ENCODE data around the gene NKX6-2.
"Not testable (repeated sequence)": the region's sequence is repeated elsewhere in the genome, so short reads cannot be mapped to it uniquely, and the experiment has no call there.

The NKX6-2 gene

DNA sequence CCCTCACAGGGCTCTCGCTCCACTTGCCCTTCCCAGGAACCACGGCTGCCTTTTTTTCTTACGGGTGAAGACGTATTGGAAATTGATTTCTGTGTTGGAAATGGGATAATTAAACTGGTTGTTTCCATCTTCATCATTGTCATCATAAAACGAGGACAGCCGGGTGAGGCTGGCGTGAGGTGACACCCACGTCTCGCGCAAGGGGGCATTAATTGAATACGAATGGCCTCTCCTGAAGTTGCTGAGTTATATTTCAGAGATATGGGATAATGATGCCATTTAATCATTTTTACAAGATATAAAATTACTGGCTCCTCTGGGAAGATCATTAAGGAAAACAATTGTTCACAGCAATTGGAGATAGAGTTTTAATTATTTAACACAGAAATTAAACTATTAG, 18.3 kb upstream of the NKX6-2 start:
- H3K4me3 ChIP-seq (ENCODE audit: low read depth in 1 of 2, low read length in 2 of 2) = no peak overlapping the region
- H3K9me3 ChIP-seq (ENCODE audit: control insufficient read depth in 1 of 2, low read length in 2 of 2) = peaks cover 0 to 6% of the 10 kb centered on the region in 2 donors
- no peaks in the 10 kb centered on the region for H3K27me3 ChIP-seq (ENCODE audit: low read depth, low read length)
- no peaks in the 10 kb centered on the region for H3K4me1 ChIP-seq (ENCODE audit: control insufficient read depth in 1 of 2, insufficient read depth in 2 of 2, low read length in 2 of 2)
- no peak overlapping the region for H3K27ac ChIP-seq (ENCODE audit: low read length)
- H3K36me3 ChIP-seq (ENCODE audit: control insufficient read depth in 1 of 2, insufficient read depth in 2 of 2, low read length in 2 of 2) = no peaks in the 10 kb centered on the region

DNA sequence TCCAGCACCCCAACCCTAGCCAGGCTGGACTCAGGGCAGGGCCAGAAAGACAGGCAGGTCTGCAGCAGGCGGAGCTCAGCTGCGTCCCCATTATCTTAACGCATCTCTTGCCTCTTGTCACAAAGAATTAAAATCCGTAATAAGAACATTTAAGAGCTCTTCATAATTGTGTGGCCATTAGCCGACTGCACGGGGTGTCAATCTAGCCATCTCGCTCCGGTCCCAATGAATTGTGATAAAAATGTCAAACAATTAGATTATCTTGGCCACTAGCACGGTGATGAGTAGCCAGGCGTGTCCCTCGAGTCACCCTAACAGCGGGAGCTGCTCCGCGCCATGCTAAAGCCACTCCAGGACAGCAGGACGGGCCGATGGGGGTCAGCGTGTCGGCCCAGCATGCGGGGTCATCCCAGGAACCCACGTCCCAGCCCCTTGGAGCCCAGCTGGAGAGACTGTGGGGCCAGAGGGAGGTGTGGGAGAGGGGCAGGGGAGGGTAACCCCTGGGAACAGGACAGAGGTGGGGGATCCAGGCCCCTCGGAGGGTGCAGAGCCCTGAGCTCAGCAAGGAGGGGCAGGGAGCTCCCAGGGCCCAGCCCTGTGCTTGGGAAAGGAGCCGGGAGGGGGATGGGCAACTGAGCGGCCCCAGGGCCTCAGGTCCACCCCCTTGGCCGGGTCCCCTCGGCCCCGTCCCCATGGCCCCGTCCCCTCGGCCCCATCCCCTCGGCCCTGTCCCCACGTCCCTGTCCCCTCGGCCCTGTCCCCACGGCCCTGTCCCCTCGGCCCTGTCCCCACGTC, 17.7 kb upstream of the NKX6-2 start:
- H3K4me3 ChIP-seq (ENCODE audit: low read depth in 1 of 2, low read length in 2 of 2) = no peak overlapping the region
- peaks cover 0 to 6% of the 10 kb centered on the region in 2 donors for H3K9me3 ChIP-seq (ENCODE audit: control insufficient read depth in 1 of 2, low read length in 2 of 2)
- no peaks in the 10 kb centered on the region for H3K4me1 ChIP-seq (ENCODE audit: control insufficient read depth in 1 of 2, insufficient read depth in 2 of 2, low read length in 2 of 2)
- H3K27me3 ChIP-seq (ENCODE audit: low read depth, low read length) = no peaks in the 10 kb centered on the region
- no peak overlapping the region for H3K27ac ChIP-seq (ENCODE audit: low read length)
- no peaks in the 10 kb centered on the region for H3K36me3 ChIP-seq (ENCODE audit: control insufficient read depth in 1 of 2, insufficient read depth in 2 of 2, low read length in 2 of 2)

DNA sequence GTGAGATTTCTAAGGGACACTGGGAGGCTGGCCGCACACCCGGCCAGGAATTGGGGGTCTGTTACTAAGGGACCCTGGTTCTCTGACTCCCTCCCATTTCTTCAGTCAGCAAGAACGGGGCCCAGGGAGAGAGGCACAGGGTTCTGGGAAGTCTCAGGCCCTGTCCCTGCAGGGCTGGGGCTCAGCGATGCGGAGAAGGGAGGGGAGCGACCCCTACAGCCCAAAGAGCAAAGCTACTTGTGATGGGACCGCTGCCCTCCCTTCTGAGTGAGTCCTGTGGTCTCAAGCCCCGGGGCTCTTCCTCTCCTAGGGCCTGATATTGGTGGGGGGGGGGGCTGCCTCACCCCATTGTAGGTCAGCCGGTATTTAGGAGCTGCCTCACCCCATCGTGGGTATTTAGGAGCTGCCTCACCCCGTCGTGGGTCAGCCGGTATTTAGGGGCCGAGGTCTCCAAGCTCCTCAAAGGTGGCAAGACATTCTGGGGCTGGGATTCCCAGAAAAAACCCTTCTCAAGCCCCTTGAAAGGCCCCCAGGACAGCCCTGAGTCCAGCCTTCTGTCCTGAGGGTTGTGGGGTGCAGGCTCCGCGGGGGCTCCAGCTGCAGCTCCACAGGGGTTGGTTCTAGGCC, 16.9 kb upstream of the NKX6-2 start:
- Histone ChIP-seq H3K4me3 (ENCODE audit: low read depth in 1 of 2, low read length in 2 of 2) (no peak overlapping the region), H3K27me3 (ENCODE audit: low read depth, low read length) (no peaks in the 10 kb centered on the region), H3K27ac (ENCODE audit: low read length) (no peak overlapping the region), H3K4me1 (ENCODE audit: control insufficient read depth in 1 of 2, insufficient read depth in 2 of 2, low read length in 2 of 2) (no peaks in the 10 kb centered on the region), H3K9me3 (ENCODE audit: control insufficient read depth in 1 of 2, low read length in 2 of 2) (peaks cover 0 to 6% of the 10 kb centered on the region in 2 donors), H3K36me3 (ENCODE audit: control insufficient read depth in 1 of 2, insufficient read depth in 2 of 2, low read length in 2 of 2) (no peaks in the 10 kb centered on the region)

DNA sequence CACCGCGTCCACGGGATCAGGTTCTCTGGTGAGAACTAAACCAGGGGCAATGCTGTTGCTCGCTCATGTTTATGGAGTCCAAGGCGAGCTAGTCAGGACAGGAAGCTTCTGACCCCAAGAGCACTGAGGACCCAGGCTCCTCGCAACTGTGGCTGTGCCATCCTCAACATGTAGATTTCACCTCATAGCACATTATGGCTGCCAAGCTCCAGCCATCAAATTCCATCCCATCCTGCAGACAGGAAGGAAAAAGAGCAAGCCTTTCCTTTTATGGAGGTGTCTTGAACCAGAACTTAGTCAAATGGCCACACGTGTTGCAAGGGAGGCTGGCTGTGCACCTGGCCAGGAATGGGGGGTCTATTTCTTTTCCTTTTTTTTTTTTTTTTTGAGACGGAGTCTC, 16.1 kb upstream of the NKX6-2 start:
- no peaks in the 10 kb centered on the region for H3K4me1 ChIP-seq (ENCODE audit: control insufficient read depth in 1 of 2, insufficient read depth in 2 of 2, low read length in 2 of 2)
- H3K27ac ChIP-seq (ENCODE audit: low read length) = no peak overlapping the region
- no peaks in the 10 kb centered on the region for H3K27me3 ChIP-seq (ENCODE audit: low read depth, low read length)
- H3K9me3 ChIP-seq (ENCODE audit: control insufficient read depth in 1 of 2, low read length in 2 of 2) = peaks cover 0 to 6% of the 10 kb centered on the region in 2 donors
- no peak overlapping the region for H3K4me3 ChIP-seq (ENCODE audit: low read depth in 1 of 2, low read length in 2 of 2)
- H3K36me3 ChIP-seq (ENCODE audit: control insufficient read depth in 1 of 2, insufficient read depth in 2 of 2, low read length in 2 of 2) = no peaks in the 10 kb centered on the region

DNA sequence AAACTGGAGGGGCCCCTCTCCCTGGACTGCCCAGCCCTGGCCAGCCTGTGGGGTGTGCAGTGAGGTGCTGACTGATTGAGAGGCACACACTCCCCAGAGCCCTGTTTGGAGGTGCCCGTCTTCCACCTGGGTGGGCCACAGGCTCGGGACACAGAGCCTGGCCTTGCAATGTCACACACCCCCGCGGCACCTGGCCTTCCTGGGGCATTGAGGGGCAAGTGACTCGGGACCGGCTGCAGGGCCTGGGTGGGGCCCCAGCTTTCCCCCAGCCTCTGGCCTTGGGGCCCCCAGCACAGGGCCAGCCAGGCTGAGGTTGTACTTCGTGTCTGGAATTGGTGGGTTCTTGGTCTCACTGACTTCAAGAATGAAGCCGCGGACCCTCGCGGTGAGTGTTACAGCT, 13.9 kb upstream of the NKX6-2 start:
- no peaks in the 10 kb centered on the region for H3K27me3 ChIP-seq (ENCODE audit: low read depth, low read length)
- no peak overlapping the region for H3K4me3 ChIP-seq (ENCODE audit: low read depth in 1 of 2, low read length in 2 of 2)
- peaks cover 0 to 6% of the 10 kb centered on the region in 2 donors for H3K9me3 ChIP-seq (ENCODE audit: control insufficient read depth in 1 of 2, low read length in 2 of 2)
- no peaks in the 10 kb centered on the region for H3K36me3 ChIP-seq (ENCODE audit: control insufficient read depth in 1 of 2, insufficient read depth in 2 of 2, low read length in 2 of 2)
- no peaks in the 10 kb centered on the region for H3K4me1 ChIP-seq (ENCODE audit: control insufficient read depth in 1 of 2, insufficient read depth in 2 of 2, low read length in 2 of 2)
- H3K27ac ChIP-seq (ENCODE audit: low read length) = no peak overlapping the region

DNA sequence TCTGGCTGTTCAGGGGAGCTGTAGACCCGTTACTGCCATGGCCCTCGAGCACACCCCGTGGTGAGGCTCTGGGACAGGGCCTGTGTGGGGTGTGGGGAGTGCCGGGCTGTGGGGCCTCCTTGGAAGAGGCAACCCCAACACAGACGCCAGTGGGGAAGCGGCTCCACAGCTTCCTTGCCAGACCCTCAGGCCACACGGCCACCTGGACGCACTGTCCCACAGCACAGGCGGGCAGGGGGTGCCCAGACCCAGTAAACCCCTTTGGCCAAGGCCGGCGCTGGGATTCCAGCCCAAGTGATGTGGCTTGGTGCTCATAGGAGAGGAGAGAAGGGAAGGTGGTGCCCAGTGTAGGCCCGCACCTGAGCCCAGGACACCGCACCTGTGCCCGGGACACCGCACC, 12.9 kb upstream of the NKX6-2 start:
- no peak overlapping the region for H3K4me3 ChIP-seq (ENCODE audit: low read depth in 1 of 2, low read length in 2 of 2)
- no peak overlapping the region for H3K27ac ChIP-seq (ENCODE audit: low read length)
- no peaks in the 10 kb centered on the region for H3K27me3 ChIP-seq (ENCODE audit: low read depth, low read length)
- H3K9me3 ChIP-seq (ENCODE audit: control insufficient read depth in 1 of 2, low read length in 2 of 2) = peaks cover 0 to 6% of the 10 kb centered on the region in 2 donors
- no peaks in the 10 kb centered on the region for H3K36me3 ChIP-seq (ENCODE audit: control insufficient read depth in 1 of 2, insufficient read depth in 2 of 2, low read length in 2 of 2)
- no peaks in the 10 kb centered on the region for H3K4me1 ChIP-seq (ENCODE audit: control insufficient read depth in 1 of 2, insufficient read depth in 2 of 2, low read length in 2 of 2)

DNA sequence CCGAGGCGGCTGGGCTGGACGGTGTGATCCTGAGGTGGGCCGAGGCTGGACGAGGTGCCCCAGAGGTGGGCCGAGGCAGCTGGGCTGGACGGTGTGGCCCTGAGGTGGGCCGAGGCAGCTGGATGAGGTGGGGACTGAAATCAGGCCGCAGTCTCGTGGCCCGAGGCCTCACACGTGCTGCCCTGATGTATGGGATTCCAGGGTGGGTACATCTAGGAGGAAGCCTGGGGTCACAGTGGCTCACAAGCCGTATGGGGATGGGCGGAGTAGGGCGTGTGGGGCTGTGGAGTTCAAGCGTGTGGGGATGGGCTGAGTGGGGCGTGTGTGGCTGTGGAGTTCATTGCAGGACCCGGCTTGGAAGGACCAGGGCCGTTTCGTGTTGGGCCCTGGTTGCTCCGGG, 12.5 kb upstream of the NKX6-2 start:
- H3K27ac ChIP-seq (ENCODE audit: low read length) = no peak overlapping the region
- no peaks in the 10 kb centered on the region for H3K36me3 ChIP-seq (ENCODE audit: control insufficient read depth in 1 of 2, insufficient read depth in 2 of 2, low read length in 2 of 2)
- no peak overlapping the region for H3K4me3 ChIP-seq (ENCODE audit: low read depth in 1 of 2, low read length in 2 of 2)
- no peaks in the 10 kb centered on the region for H3K27me3 ChIP-seq (ENCODE audit: low read depth, low read length)
- H3K9me3 ChIP-seq (ENCODE audit: control insufficient read depth in 1 of 2, low read length in 2 of 2) = peaks cover 0 to 6% of the 10 kb centered on the region in 2 donors
- no peaks in the 10 kb centered on the region for H3K4me1 ChIP-seq (ENCODE audit: control insufficient read depth in 1 of 2, insufficient read depth in 2 of 2, low read length in 2 of 2)

DNA sequence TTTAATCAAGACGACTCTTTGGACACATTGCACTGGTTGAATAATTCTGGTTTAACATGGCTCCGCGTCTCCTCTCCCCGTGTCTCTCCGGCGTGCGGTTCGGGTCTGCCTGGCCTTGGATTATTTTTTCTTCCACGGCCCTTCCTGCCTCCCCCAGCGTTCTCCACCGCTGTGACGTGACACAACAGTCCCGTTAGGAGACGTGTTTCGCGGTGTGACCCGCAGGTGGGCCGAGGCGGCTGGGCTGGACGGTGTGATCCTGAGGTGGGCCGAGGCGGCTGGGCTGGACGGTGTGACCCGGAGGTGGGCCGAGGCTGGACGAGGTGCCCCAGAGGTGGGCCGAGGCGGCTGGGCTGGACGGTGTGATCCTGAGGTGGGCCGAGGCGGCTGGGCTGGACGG, 12.0 kb upstream of the NKX6-2 start:
- not testable (repeated sequence) for H3K27me3 ChIP-seq (ENCODE audit: low read depth, low read length); H3K9me3 ChIP-seq (ENCODE audit: control insufficient read depth in 1 of 2, low read length in 2 of 2); H3K27ac ChIP-seq (ENCODE audit: low read length); H3K4me1 ChIP-seq (ENCODE audit: control insufficient read depth in 1 of 2, insufficient read depth in 2 of 2, low read length in 2 of 2); H3K4me3 ChIP-seq (ENCODE audit: low read depth in 1 of 2, low read length in 2 of 2); H3K36me3 ChIP-seq (ENCODE audit: control insufficient read depth in 1 of 2, insufficient read depth in 2 of 2, low read length in 2 of 2)

DNA sequence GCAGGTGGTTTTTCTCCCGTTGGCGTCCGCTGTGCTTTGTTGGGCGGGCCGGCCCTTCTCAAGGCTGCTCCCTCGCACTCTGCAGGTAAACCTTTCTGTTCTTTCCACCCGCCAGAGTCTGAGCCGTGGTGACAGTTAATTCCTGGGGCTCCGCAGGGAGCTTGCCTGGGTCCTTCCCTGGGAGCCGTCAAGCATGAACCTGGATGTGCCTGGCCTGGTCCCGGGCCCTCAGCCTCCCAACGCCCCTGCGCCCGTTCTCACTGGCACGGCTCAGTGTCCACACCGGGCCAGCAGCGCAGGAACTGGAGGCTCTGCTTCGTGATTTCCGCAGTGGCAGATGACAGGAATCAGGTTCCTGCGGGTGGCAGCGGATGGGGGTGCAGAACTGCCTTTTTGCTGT, 10.9 kb upstream of the NKX6-2 start:
- no peaks in the 10 kb centered on the region for H3K4me1 ChIP-seq (ENCODE audit: control insufficient read depth in 1 of 2, insufficient read depth in 2 of 2, low read length in 2 of 2)
- peaks cover 0 to 1% of the 10 kb centered on the region in 2 donors for H3K9me3 ChIP-seq (ENCODE audit: control insufficient read depth in 1 of 2, low read length in 2 of 2)
- H3K36me3 ChIP-seq (ENCODE audit: control insufficient read depth in 1 of 2, insufficient read depth in 2 of 2, low read length in 2 of 2) = no peaks in the 10 kb centered on the region
- H3K4me3 ChIP-seq (ENCODE audit: low read depth in 1 of 2, low read length in 2 of 2) = no peak overlapping the region
- H3K27me3 ChIP-seq (ENCODE audit: low read depth, low read length) = no peaks in the 10 kb centered on the region
- H3K27ac ChIP-seq (ENCODE audit: low read length) = no peak overlapping the region

DNA sequence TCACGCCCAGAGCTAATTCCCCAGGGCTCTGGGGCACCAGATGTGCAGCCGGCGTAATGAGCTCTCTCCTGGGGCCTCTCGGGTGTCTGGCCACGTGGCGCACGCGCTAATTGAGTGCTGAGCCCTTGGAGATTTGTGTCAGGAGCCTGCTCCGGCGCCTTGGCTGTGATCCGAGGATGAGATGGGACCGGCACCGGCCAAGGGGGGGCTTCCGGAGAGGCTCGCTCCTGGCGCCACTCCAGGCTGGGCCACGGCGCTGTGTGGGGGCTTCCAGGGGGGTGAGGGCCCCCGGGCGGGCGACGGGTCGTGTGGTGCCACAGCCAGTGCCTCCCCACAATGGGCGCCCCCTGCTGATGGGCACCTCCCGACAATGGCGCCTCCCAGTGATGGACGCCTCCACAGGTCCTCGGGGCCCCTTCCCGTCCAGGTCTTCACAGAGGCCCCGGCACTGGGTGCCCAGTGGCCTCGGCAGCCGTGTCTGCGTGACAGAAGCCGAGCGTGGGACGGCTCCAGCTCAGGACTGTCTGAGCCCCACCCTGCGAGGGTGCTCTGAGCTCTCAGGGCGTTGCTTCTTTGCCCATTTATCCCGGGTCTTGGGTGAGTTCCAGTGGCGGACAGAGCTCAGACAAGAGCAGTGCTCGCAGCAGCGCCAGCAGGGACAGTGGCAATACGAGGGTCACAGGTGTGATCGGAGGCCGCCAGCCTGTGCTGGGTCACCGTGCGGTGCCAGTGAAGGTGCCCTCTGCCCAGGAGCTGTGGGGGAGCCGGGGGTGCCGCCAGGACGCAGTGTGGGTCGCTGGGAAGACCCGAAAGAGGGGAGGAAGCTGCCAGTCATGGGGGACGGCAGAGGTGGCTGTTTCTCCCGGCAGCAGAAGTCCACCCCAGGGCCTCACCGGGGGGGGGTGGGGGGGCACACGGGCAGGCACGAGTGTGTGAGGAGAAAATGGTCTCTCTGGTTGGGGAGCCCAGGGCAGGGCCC, 8.2 kb upstream of the NKX6-2 start:
- Histone ChIP-seq H3K27me3 (ENCODE audit: low read depth, low read length) (peaks cover 5% of the 10 kb centered on the region), H3K9me3 (ENCODE audit: control insufficient read depth in 1 of 2, low read length in 2 of 2) (no peaks in the 10 kb centered on the region), H3K4me1 (ENCODE audit: control insufficient read depth in 1 of 2, insufficient read depth in 2 of 2, low read length in 2 of 2) (no peaks in the 10 kb centered on the region), H3K4me3 (ENCODE audit: low read depth in 1 of 2, low read length in 2 of 2) (no peak overlapping the region), H3K36me3 (ENCODE audit: control insufficient read depth in 1 of 2, insufficient read depth in 2 of 2, low read length in 2 of 2) (no peaks in the 10 kb centered on the region), H3K27ac (ENCODE audit: low read length) (no peak overlapping the region)

DNA sequence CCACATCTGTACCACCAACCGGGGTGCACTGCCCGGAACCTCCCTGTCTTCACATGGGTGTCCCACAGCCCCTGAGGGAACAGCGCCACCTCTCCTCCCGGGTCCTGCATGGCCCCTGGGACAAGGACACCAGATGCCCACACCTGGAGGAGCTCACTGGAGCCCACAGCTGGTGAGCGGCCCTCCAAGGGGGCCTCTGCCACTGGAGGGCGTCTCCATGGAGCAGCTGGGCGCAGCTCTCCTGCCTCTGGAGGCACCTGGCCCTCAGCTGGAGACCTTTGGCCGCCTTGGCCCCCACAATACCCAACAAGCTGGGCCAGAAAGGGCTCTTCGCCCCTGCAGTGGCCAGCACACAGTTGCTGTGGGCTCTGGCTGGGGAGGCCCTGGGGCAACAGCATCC, 7.3 kb upstream of the NKX6-2 start:
- H3K36me3 ChIP-seq (ENCODE audit: control insufficient read depth in 1 of 2, insufficient read depth in 2 of 2, low read length in 2 of 2) = no peaks in the 10 kb centered on the region
- peaks cover 0 to 7% of the 10 kb centered on the region in 2 donors for H3K4me1 ChIP-seq (ENCODE audit: control insufficient read depth in 1 of 2, insufficient read depth in 2 of 2, low read length in 2 of 2)
- no peaks in the 10 kb centered on the region for H3K9me3 ChIP-seq (ENCODE audit: control insufficient read depth in 1 of 2, low read length in 2 of 2)
- H3K27me3 ChIP-seq (ENCODE audit: low read depth, low read length) = peaks cover 5% of the 10 kb centered on the region
- H3K27ac ChIP-seq (ENCODE audit: low read length) = no peak overlapping the region
- no peak overlapping the region for H3K4me3 ChIP-seq (ENCODE audit: low read depth in 1 of 2, low read length in 2 of 2)

All from muscle layer of duodenum (tissue), 2 donors.